Measurements from ENCODE around the gene FAM118A. TPM values are rescaled to one million over a fixed set of nuclear protein-coding genes. Genes with fewer than 3 reads are reported as not detected.

Gene FAM118A
- total RNA-seq, 2 experiments from 2014 or later, result 73.9 to 74.7 TPM

Other genes starting within 250 kb of the FAM118A start
- gene NUP50, start 146.0 kb upstream of the FAM118A start, total RNA-seq, result 100 to 1,000 TPM; 160 to 167 TPM
- gene KIAA0930, start 69.0 kb upstream of the FAM118A start, total RNA-seq, result 10 to 100 TPM; 22.2 to 30.0 TPM
- not detected for gene UPK3A, start 25.0 kb upstream of the FAM118A start, total RNA-seq
- gene SMC1B, start 103.7 kb downstream of the FAM118A start, total RNA-seq, result under 1 TPM; 0.50 to 0.81 TPM
- 1 to 10 TPM; 7.3 to 7.8 TPM for gene RIBC2, start 103.8 kb downstream of the FAM118A start, total RNA-seq
- gene FBLN1, start 192.9 kb downstream of the FAM118A start, total RNA-seq, result not detected